HPDE6-E6E7 (cell line): ENCODE results near the gene RERE.

Experiments used
- DNase-seq: peaks from one replicate; pipeline ENCODE4 v3.0.0; 2011; ENCODE audit warnings: missing footprints; ENCODE audit errors: extremely low spot score

RERE gene

GRCh38 chr1:8330271-8331125 lies 486.9 kb downstream of the RERE start:
- DNase-seq, result no peak

DNA sequence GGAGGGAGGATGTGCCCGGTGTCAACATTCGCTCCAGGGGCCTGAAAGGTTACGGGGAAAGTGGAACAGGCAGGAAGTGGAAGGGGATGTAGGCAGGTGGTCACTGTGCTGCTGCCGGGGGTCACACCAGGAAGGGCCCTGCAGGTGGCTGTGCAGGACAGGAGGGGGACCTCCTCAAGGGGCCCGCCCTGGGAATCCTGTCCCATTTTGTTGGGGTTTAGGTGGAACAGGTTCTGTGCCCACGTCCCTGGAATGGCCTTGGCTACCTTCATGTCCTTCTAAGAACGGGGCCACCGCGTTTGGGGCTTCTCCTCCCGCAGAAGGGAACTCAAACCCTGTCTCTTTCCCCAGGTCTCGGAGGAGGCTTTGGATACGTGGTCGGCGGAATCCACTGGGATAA lies 487.6 kb downstream of the RERE start:
- DNase-seq, result no peak

- no peak for DNase-seq
Measured at GRCh38 chr1:8329439-8329838, 488.0 kb downstream of the RERE start.

GRCh38 chr1:8328271-8328670 lies 489.2 kb downstream of the RERE start:
- no peak for DNase-seq

- DNase-seq, result no peak
Measured at GRCh38 chr1:8326265-8326664, 491.2 kb downstream of the RERE start.

DNA sequence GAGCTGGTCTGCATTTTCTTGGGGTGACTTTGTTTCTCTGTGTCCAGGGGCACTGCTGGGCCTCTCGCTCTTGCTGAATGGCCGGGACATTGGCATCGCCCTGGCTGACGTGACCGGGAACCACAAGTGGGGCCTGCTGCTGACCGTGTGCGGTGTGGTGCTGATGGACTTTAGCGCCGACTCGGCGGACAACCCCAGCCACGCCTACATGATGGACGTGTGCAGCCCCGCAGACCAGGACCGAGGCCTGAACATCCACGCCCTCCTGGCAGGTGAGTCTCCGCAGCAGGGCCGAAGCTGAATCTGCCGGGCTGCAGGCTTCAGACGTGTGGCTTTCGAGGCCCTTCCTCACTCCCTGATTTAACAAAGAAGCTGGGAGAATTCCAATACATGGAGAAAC lies 491.7 kb downstream of the RERE start:
- no peak for DNase-seq

DNA sequence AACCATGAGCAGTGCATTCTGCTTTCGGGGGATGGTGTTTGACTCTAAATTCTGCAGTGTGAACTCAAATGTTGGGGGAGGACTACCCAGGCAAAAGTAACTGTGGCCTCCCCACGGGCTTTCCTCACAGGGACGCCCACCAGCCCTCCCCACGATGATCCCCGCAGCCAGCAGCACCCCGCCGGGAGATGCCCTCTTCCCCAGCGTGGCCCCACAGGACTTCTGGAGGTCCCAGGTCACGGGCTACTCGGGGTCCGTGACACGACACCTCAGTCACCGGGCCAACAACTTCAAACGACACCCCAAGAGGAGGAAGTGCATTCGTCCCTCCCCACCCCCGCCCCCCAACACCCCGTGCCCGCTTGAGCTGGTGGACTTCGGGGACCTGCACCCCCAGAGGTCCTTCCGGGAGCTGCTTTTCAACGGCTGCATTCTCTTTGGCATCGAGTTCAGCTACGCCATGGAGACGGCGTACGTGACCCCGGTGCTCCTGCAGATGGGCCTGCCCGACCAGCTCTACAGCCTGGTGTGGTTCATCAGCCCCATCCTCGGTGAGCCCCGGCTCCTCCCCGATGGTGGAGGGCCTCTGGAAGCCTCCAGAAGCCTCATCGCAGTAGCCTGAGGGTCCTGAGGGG lies 493.1 kb downstream of the RERE start:
- DNase-seq, result no peak

- DNase-seq, result no peak
Measured at GRCh38 chr1:8323706-8324105, 493.7 kb downstream of the RERE start.

DNA sequence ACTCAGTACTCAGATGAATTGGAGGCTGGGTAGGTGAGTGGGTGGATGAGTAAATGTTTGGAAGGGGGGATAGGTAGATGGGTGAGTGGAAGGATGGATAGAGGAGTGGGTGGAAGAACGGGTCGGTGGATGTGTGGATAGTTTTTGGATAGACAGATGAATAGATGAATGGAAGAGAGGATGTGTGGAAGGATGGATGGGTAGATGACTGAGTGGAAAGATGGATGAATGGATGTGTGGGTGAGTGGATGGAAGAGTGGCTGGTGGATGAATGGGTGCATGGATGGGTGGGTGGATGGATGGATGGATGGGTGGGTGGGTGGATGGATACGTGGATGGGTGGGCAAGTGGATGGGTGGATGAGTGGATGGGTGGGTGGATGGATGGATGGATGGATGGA lies 495.8 kb downstream of the RERE start:
- DNase-seq, result no peak

GRCh38 chr1:8318436-8318835 lies 499.0 kb downstream of the RERE start:
- DNase-seq, result no peak

DNA sequence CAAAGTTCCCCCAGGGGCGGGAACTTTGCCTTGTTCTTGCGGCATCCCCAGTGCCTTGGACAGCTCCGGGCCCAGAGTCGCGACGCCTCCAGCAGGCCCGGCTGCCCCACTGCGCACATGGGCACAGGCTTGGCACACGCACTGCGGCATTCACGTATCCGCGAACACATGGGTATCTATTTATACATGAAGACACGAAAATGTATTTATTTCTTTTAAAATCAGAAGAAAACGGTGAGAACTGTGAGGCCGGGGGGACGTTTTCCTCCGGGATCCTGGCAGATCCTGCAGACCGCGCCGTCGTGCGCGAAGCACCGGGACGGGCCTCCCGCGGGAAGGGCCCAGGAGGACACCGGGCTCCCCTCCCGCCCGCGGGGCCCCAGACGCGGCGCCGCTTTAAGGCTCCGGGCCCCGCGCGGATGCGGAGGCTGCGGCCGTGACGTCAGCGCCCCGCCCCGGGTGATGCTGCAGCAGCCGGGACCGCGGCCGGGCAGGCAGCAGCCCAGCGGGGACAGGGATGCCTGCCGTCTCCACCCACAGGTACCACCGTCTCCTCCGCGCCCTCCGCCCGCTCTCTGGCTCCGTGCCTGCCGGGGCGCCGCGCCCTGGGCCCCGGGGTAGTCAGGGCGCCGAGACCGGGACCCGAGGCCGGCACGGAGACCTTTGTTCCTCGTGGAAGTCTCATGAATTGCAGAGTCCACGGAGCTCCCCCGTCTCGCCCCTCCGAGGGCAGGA lies 499.6 kb downstream of the RERE start, which contains the start of gene SLC45A1:
TSS of gene SLC45A1 (plus strand) at position 468 of the 735 bp plus-strand sequence. CDS start 6,216 bp downstream, outside the sequence.
- peak; percentile 78 for DNase-seq

GRCh38 chr1:8315573-8316475 lies 501.6 kb downstream of the RERE start:
- no peak for DNase-seq

- DNase-seq, result peak; percentile 91
Measured at GRCh38 chr1:8314346-8315280, 502.8 kb downstream of the RERE start.

DNA sequence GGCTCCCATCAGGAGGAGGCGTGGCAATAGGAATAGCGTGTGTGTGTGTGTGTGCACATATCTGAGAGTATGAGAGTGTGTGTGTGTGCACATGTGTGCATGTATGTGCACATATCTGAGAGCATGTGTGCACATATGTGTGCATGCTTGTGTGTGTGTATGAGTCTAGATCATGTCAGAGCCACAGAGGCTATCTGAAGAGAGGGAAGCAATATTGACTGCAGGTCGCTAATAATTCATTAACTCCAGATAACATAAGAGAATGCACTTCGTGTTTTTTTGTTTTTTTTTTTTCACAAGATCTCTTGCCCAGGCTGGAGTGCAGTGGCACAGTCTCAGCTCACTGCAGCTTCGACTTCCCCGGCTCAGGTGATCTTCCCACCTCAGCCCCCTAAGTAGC lies 504.2 kb downstream of the RERE start:
- no peak for DNase-seq

- DNase-seq, result no peak
Measured at GRCh38 chr1:8312235-8313218, 504.9 kb downstream of the RERE start.

DNA sequence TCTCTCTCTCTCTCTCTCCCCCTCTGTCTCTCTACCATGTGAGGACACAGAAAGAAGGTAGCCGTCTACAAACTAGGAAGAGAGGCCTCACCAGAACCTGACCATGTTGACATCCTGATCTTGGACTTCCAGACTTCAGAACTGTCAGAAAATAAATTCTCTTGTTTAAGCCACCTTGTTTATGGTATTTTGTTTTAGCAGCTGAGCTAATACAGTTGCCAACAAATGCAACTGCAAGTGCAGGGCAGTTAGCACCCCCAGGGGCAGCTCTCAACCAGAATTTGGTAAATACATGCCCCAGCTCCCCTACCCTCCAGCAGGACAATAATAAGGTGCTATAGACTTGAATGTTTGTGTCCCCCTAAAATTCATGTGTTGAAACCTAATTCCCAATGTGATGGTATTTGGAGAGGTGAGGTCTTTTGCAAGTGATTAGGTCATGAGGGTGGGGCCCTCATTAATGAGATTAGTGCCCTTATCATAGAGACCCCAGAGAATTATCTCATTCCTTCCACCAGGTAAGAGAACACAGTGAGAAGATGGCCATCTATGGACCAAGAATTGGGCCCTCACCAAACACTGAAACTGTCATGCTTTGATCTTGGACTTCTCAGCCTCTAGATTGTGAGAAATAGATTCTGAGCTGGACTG lies 506.2 kb downstream of the RERE start:
- no peak for DNase-seq

DNA sequence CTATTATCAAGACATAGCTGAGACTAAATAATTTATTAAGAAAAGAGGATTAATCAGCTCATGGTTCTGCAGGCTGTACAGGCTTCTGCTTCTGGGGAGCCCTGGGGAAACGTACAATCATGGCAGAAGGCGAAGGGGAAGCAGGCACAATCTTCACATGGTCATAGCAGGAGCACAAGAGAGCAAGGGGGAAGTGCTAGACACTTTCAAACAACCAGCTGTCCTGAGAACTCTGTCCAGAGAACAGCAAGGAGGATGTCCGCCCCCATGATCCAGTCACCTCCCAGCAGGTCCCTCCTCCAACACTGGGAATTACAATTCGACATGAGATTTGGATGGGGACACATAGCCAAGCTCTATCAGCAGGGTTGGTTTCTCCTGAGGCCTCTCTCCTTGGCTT lies 509.8 kb downstream of the RERE start:
- DNase-seq, result no peak

- no peak for DNase-seq
Measured at GRCh38 chr1:8303876-8304275, 513.6 kb downstream of the RERE start.

DNA sequence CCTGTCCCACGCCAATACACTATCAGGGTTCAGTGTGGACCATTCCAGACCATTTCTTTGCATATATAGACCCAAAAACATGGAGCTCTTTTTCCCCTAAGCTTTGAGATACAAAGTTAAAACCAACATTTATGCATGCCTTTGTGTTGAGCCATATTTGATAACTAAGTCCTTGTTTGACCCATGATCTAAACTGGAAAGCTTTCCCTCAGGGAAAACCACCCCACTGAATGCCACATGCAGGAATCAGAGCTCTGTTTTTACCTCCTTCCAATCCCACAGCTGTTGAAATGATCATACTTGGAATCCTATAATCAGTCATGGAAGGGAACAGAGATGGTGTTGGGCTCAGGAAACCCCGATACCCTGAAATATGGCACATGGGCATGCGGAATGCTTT lies 514.3 kb downstream of the RERE start:
- no peak for DNase-seq
